SU-DHL-6 (cell line): ENCODE results near the gene PDCD10.

Experiments used
- H2AFZ ChIP-seq: fragments of 200-600 bp; sonication (generic); 2 replicates; pipeline ENCODE4 v1.6.1; 2014; ENCODE audit warnings: low read depth, mild to moderate bottlenecking, moderate library complexity, mixed read lengths, antibody characterized with exemption, low read length; ENCODE audit not compliant: severe bottlenecking
- H3F3A ChIP-seq: fragments of 200-600 bp; shearing (Covaris generic); 2 replicates; pipeline ENCODE4 v1.6.0; 2016; ENCODE audit warnings: antibody characterized with exemption, mild to moderate bottlenecking; ENCODE audit not compliant: insufficient read depth
- H3K27ac ChIP-seq: fragments of 200-600 bp; sonication (generic); 2 replicates; pipeline ENCODE4 v1.5.1; 2016; ENCODE audit warnings: low read depth, mild to moderate bottlenecking, low read length, moderate library complexity, mixed read lengths
- H3K27me3 ChIP-seq: fragments of 200-600 bp; sonication (generic), shearing (Covaris generic); 2 replicates; pipeline ENCODE4 v1.6.0; 2014; ENCODE audit warnings: mild to moderate bottlenecking, low read length
- H3K36me3 ChIP-seq: fragments of 200-600 bp; sonication (generic); 2 replicates; pipeline ENCODE4 v1.6.1; 2014; ENCODE audit warnings: mild to moderate bottlenecking, low read length, mixed read lengths
- H3K4me2 ChIP-seq: fragments of 300-600, 200-600 bp; shearing (Covaris generic), sonication (generic); 2 replicates; pipeline ENCODE4 v1.6.0; 2014; ENCODE audit warnings: low read length, low read depth, mild to moderate bottlenecking; ENCODE audit not compliant: poor library complexity, severe bottlenecking
- H3K4me3 ChIP-seq: fragments of 200-600 bp; sonication (generic); 2 replicates; pipeline ENCODE4 v1.5.1; 2014; ENCODE audit warnings: antibody characterized with exemption, low read length, mild to moderate bottlenecking, mixed read lengths; ENCODE audit not compliant: insufficient read depth, poor library complexity, severe bottlenecking
- H3K79me2 ChIP-seq: fragments of 200-600 bp; sonication (generic); 2 replicates; pipeline ENCODE4 v1.6.1; 2014; ENCODE audit warnings: mild to moderate bottlenecking, low read length, moderate library complexity; ENCODE audit not compliant: insufficient read depth
- H3K9ac ChIP-seq: fragments of 200-600 bp; sonication (generic); 2 replicates; pipeline ENCODE4 v1.7.0; 2014; ENCODE audit warnings: mild to moderate bottlenecking, low read length
- H3K9me2 ChIP-seq: fragments of 200-600 bp; sonication (generic); replicated peaks from 2 replicates; pipeline ENCODE4 v1.6.1; 2014; ENCODE audit warnings: low read length; ENCODE audit not compliant: insufficient read depth
- H3K9me3 ChIP-seq: fragments of 200-600 bp; sonication (generic); 2 replicates; pipeline ENCODE4 v1.6.1; 2014; ENCODE audit warnings: low read length, mixed read lengths; ENCODE audit not compliant: insufficient read depth
- H4K20me1 ChIP-seq: fragments of 200-600 bp; sonication (generic); 2 replicates; pipeline ENCODE4 v1.6.1; 2014; ENCODE audit warnings: low read depth, mild to moderate bottlenecking, antibody characterized with exemption, low read length, moderate library complexity, mixed read lengths
- EZH2phosphoT487 ChIP-seq: fragments of 200-600 bp; sonication (generic), shearing (Covaris generic); conservative IDR thresholded peaks from 2 replicates; pipeline ENCODE4 v1.6.1; 2018; ENCODE audit warnings: mild to moderate bottlenecking, antibody characterized with exemption, low read length, moderate library complexity, mixed read lengths
- TF ChIP-seq, protein P1 (sequence below): fragments of 200-600 bp; sonication (generic); IDR thresholded peaks from one replicate; pipeline ENCODE4 v1.5.1; 2017; ENCODE audit warnings: antibody characterized with exemption, mild to moderate bottlenecking, low read length, moderate library complexity; ENCODE audit not compliant: insufficient read depth, poor library complexity, severe bottlenecking

PDCD10 gene

DNA sequence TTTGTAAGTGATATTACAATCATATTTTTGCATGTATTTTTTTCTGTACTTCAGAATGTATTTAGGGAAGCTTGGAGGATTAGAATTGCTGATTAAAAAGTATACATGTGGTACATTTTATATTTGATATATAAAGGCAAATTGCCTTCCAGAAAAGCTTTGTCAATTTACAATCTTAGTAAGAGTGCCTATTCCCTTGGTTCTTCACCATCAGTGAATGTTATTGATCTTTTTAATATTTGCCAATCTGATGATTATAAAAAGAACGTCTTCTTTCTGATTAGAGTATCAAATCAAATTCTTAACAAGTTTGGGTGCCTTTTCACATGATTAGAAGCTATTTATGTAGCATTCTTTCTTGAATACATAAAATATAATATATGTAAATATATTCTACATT lies 90.1 kb downstream of the PDCD10 start:
- Histone ChIP-seq H2AFZ (no peak overlapping the region), H3K4me2 (no peak overlapping the region), H3K9me3 (no peaks in the 10 kb centered on the region), H3F3A (no peaks in the 10 kb centered on the region), H4K20me1 (no peaks in the 10 kb centered on the region), H3K27ac (no peak overlapping the region), H3K36me3 (no peaks in the 10 kb centered on the region), H3K4me3 (no peak overlapping the region), H3K9ac (no peak overlapping the region), H3K27me3 (no peaks in the 10 kb centered on the region), H3K9me2 (no peaks in the 10 kb centered on the region), H3K79me2 (no peaks in the 10 kb centered on the region)
- TF ChIP-seq EZH2phosphoT487, result no peak
- TF ChIP-seq, protein P1, sequence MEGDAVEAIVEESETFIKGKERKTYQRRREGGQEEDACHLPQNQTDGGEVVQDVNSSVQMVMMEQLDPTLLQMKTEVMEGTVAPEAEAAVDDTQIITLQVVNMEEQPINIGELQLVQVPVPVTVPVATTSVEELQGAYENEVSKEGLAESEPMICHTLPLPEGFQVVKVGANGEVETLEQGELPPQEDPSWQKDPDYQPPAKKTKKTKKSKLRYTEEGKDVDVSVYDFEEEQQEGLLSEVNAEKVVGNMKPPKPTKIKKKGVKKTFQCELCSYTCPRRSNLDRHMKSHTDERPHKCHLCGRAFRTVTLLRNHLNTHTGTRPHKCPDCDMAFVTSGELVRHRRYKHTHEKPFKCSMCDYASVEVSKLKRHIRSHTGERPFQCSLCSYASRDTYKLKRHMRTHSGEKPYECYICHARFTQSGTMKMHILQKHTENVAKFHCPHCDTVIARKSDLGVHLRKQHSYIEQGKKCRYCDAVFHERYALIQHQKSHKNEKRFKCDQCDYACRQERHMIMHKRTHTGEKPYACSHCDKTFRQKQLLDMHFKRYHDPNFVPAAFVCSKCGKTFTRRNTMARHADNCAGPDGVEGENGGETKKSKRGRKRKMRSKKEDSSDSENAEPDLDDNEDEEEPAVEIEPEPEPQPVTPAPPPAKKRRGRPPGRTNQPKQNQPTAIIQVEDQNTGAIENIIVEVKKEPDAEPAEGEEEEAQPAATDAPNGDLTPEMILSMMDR, result no peak
